Thyroid gland (tissue), 4 donors: ENCODE results near the gene TMEM176A.

Source experiments
- POLR2A ChIP-seq, 2 donors: fragments of 450-650 bp; IDR thresholded peaks; one replicate each; pipeline ENCODE4 v1.6.1; 2017; ENCODE audit warnings: antibody characterized with exemption in 2 of 2, mild to moderate bottlenecking in 2 of 2, moderate library complexity in 1 of 2
- TF ChIP-seq, protein P1 (sequence below), 6 experiments: fragments of 200-600 bp in 3 of 6; fragments of 450-650 bp in 3 of 6; sonication (generic) in 3 of 6; IDR thresholded peaks; one replicate each; pipeline ENCODE4 v1.5.1; 2016 to 2019; ENCODE audit warnings: antibody characterized with exemption in 6 of 6, mild to moderate bottlenecking in 2 of 6, inconsistent platforms in 1 of 6, moderate library complexity in 1 of 6

DNA sequence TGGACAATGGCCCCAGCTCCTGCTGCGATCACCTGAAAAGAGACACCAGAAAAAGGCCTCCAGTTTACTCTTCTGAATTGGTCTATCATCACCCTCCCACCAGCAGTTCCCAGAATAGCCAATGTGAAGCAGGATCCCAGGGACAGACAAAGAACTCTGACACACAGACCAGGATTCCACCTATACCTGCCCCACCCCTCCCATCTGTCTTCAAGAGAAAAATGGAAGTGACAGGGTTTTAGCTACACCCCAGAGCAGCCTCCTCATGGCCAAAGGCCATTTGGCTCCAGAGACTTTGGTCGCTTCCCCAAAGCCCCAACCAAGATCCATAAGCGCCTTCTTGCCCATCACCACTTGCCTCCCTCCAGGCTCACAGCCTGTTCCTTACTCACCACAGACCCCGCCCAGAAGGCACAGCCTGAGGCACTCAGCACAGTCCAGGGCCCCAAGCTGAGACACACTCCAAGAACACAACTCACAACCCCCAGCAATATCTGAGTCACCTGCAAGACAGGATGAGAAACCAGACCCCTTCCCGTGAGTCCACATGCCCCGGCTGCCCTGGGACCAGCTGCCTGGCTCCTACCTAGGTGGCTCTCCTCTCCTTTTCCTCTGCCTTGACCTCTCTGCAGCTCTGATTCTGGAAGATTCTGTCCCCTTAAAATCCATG, 6.9 kb upstream of the TMEM176A start:
- TF ChIP-seq, protein P1, sequence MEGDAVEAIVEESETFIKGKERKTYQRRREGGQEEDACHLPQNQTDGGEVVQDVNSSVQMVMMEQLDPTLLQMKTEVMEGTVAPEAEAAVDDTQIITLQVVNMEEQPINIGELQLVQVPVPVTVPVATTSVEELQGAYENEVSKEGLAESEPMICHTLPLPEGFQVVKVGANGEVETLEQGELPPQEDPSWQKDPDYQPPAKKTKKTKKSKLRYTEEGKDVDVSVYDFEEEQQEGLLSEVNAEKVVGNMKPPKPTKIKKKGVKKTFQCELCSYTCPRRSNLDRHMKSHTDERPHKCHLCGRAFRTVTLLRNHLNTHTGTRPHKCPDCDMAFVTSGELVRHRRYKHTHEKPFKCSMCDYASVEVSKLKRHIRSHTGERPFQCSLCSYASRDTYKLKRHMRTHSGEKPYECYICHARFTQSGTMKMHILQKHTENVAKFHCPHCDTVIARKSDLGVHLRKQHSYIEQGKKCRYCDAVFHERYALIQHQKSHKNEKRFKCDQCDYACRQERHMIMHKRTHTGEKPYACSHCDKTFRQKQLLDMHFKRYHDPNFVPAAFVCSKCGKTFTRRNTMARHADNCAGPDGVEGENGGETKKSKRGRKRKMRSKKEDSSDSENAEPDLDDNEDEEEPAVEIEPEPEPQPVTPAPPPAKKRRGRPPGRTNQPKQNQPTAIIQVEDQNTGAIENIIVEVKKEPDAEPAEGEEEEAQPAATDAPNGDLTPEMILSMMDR (IDR thresholded peaks at IDR 0.05), result no peak
- TF ChIP-seq POLR2A (IDR thresholded peaks at IDR 0.05), result no peak
